Measurements from ENCODE around the gene OR8S1.

Gene OR8S1

DNA sequence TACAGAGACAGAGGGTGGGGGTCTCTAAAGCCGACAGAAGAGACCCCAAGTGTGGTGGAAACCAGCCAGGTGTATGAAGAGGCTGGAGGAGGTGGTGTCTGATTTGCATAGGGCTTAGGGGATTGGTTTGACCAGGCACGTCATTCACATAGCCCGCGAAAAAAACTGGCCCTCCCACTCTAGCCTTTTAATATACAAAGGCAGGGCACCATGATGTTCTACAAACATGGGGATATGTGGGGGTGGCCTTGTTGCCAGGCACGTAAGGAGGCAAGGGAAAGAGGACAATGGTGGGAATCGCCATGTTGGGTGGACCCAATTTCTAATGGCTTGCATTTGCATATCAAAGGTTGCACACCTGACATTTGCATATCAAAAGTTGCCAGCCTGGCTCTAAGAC lies 31.2 kb downstream of the OR8S1 start:
- TF ChIP-seq, protein P1, sequence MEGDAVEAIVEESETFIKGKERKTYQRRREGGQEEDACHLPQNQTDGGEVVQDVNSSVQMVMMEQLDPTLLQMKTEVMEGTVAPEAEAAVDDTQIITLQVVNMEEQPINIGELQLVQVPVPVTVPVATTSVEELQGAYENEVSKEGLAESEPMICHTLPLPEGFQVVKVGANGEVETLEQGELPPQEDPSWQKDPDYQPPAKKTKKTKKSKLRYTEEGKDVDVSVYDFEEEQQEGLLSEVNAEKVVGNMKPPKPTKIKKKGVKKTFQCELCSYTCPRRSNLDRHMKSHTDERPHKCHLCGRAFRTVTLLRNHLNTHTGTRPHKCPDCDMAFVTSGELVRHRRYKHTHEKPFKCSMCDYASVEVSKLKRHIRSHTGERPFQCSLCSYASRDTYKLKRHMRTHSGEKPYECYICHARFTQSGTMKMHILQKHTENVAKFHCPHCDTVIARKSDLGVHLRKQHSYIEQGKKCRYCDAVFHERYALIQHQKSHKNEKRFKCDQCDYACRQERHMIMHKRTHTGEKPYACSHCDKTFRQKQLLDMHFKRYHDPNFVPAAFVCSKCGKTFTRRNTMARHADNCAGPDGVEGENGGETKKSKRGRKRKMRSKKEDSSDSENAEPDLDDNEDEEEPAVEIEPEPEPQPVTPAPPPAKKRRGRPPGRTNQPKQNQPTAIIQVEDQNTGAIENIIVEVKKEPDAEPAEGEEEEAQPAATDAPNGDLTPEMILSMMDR (IDR thresholded peaks at IDR 0.05): no peak
- intact Hi-C loops (cut with DNase I; ENCODE audit: low total_unique reads): no loop called here
- Histone ChIP-seq H3K27ac (no peak overlapping the region), H3K36me3 (no peaks in the 10 kb centered on the region), H3K4me1 (no peaks in the 10 kb centered on the region), H3K4me3 (no peak overlapping the region), H3K27me3 (no peaks in the 10 kb centered on the region), H3K9me3 (no peaks in the 10 kb centered on the region)
- no peak for DNase-seq

DNA sequence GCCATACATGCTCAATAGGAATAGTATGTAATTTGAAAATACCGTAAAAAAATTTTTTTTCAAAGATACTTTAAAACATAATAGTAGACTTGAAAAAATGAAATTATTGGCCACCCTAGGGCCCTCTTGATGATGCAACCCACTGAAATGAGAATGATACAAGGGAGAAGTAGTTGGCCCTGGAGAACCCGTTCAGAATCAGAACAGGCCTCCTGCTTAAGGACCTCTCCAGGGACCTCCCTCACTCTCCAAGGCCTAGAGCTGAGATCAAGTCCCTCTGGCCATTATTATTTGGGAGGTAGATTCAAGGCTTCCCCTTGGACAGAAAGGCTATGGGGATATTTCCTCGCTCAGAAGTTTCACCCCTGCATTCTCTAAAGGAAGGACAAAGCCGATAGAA lies 32.5 kb downstream of the OR8S1 start:
- no peak for DNase-seq
- intact Hi-C loops (cut with DNase I; ENCODE audit: low total_unique reads): no loop called here
- no peak overlapping the region for H3K27ac ChIP-seq
- H3K4me1 ChIP-seq: no peaks in the 10 kb centered on the region
- no peaks in the 10 kb centered on the region for H3K9me3 ChIP-seq
- no peaks in the 10 kb centered on the region for H3K36me3 ChIP-seq
- TF ChIP-seq, protein P1 (IDR thresholded peaks at IDR 0.05): no peak
- peaks cover 0 to under 1% of the 10 kb centered on the region in 2 donors for H3K27me3 ChIP-seq
- H3K4me3 ChIP-seq: no peak overlapping the region

DNA sequence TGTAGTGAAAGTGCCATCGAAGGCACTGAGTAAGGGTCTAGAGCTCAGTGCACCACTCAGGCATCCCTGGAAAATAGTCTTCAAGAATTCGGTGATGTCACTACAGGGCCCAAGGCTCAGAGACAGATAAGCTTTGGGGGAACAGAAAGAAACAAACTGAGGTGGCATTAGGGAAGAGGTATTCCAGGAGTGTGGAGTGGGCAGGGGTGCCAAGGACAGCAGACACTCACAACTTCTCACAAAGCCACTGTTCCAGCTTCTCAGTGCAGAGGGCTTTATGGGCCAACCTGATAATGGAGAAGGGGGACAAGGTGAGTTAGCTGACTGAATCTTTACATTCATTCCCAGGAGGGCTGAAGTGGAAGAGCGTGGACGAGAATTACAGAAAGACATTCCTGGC lies 42.3 kb downstream of the OR8S1 start:
- DNase-seq: no peak
- no peak overlapping the region for H3K4me3 ChIP-seq
- no peaks in the 10 kb centered on the region for H3K4me1 ChIP-seq
- peaks cover 0 to 2% of the 10 kb centered on the region in 2 donors for H3K27me3 ChIP-seq
- H3K9me3 ChIP-seq: no peaks in the 10 kb centered on the region
- no peaks in the 10 kb centered on the region for H3K36me3 ChIP-seq
- H3K27ac ChIP-seq: no peak overlapping the region
- TF ChIP-seq, protein P1 (IDR thresholded peaks at IDR 0.05): no peak
- intact Hi-C loops (cut with DNase I; ENCODE audit: low total_unique reads): no loop called here

DNA sequence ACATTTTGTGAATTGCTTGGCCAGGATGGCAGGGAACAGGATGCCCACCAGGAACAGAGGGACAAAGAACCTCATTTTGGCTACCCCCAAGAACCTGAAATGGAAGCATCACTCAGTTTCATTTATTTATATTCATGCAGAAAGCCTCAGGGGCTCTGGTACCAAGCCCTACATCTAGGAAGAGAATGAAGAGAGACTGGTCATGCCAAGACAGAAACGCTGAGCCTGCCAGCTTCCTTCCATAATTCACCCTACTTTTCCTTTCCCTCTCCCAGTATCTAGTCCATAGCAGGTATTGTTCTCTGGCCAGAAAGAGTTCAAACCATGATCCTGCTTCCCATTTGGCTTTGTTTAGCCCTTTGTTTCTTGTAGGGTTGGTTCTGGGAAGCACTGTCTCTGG lies 44.5 kb downstream of the OR8S1 start, which contains the start of gene LALBA:
TSS of gene LALBA (minus strand) at position 101 of the 400 bp plus-strand sequence. CDS start at position 75, 26 bp downstream.
- TF ChIP-seq, protein P1 (IDR thresholded peaks at IDR 0.05): no peak
- Histone ChIP-seq H3K27me3 (no peaks in the 10 kb centered on the region), H3K9me3 (no peaks in the 10 kb centered on the region), H3K4me3 (no peak within 1 kb of the TSS), H3K4me1 (no peaks in the 10 kb centered on the region), H3K27ac (no peak within 1 kb of the TSS), H3K36me3 (no peaks in the 10 kb centered on the region)
- intact Hi-C loops (cut with DNase I; ENCODE audit: low total_unique reads): no loop called here
- DNase-seq: no peak

DNA sequence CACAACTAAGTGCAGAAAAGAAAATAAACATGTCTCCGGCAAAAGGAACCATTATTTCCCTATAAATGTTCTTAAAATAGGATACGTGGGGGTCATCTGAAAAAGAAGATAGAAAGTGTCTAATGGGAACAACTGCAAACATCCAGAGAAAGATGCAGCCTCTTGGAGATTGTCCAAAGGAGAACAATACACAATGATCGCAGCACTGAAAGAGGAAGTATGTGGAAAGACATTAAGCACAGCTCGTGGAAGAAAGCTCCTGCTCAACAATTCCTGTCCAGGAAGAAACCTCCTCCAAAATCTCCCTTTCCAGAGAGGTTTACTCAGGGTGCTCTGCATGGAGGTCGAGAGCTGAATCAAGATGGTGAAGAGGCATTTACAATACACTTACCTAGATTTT lies 46.9 kb downstream of the OR8S1 start:
- no peaks in the 10 kb centered on the region for H3K27me3 ChIP-seq
- no peak overlapping the region for H3K4me3 ChIP-seq
- TF ChIP-seq, protein P1 (IDR thresholded peaks at IDR 0.05): no peak
- no peaks in the 10 kb centered on the region for H3K4me1 ChIP-seq
- no peaks in the 10 kb centered on the region for H3K9me3 ChIP-seq
- no peak overlapping the region for H3K27ac ChIP-seq
- DNase-seq: no peak
- intact Hi-C loops (cut with DNase I; ENCODE audit: low total_unique reads): no loop called here
- no peaks in the 10 kb centered on the region for H3K36me3 ChIP-seq
